ENCODE results near the gene BACH2.
"Not testable (repeated sequence)": the region's sequence is repeated elsewhere in the genome, so short reads cannot be mapped to it uniquely, and the experiment has no call there.

The BACH2 gene

GRCh38 chr6:89894169-89894568 lies 402.5 kb downstream of the BACH2 start, which contains the start of gene GJA10:
Gene GJA10, plus strand, starts transcription at chr6:89894469. Its CDS starts 0 bp downstream, at chr6:89894469.
- no peak for DNase-seq (ENCODE audit: low spot score)

DNA sequence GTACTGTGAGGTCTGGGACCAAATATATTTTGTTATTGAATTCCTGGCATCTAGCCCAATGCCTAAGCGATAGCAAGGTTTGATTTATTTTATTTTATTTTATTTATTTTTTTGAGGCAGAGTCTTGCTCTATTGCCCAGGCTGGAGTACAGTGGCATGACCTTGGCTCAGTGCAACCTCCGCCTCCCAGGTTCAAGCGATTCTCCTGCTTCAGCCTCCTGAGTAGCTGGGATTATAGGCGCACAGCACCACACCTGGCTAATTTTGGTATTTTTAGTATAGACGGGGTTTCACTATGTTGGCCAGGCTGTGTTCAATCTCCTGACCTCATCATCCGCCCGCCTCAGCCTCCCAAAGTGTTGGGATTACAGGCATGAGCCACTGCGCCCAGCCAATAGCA lies 404.1 kb downstream of the BACH2 start:
- DNase-seq (ENCODE audit: low spot score): not testable (repeated sequence)

DNA sequence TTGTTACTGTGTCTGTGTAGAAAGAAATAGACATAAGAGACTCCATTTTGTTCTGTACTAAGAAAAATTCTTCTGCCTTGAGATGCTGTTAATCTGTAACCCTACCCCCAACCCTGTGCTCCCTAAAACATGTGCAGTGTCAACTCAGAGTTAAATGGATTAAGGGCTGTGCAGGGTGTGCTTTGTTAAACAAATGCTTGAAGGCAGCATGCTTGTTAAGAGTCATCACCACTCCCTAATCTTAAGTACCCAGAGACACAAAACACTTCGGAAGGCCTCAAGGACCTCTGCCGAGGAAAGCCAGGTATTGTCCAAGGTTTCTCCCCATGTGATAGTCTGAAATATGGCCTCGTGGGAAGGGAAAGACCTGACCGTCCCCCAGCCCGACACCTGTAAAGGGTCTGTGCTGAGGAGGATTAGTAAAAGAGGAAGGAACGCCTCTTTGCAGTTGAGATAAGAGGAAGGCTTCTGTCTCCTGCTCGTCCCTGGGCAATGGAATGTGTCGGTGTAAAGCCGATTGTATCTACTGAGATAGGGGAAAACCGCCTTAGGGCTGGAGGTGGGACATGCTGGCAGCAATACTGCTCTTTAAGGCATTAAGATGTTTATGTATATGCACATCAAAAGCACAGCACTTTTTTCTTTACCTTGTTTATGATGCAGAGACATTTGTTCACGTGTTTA lies 405.7 kb downstream of the BACH2 start:
- not testable (repeated sequence) for DNase-seq (ENCODE audit: low spot score)

GRCh38 chr6:89888871-89889270 lies 407.8 kb downstream of the BACH2 start:
- peak; percentile 66 for DNase-seq (ENCODE audit: low spot score)

- DNase-seq (ENCODE audit: low spot score): no peak
Observed at GRCh38 chr6:89888138-89888514, 408.5 kb downstream of the BACH2 start.

- DNase-seq (ENCODE audit: low spot score): no peak
Observed at GRCh38 chr6:89887452-89888137, 409.0 kb downstream of the BACH2 start.

DNA sequence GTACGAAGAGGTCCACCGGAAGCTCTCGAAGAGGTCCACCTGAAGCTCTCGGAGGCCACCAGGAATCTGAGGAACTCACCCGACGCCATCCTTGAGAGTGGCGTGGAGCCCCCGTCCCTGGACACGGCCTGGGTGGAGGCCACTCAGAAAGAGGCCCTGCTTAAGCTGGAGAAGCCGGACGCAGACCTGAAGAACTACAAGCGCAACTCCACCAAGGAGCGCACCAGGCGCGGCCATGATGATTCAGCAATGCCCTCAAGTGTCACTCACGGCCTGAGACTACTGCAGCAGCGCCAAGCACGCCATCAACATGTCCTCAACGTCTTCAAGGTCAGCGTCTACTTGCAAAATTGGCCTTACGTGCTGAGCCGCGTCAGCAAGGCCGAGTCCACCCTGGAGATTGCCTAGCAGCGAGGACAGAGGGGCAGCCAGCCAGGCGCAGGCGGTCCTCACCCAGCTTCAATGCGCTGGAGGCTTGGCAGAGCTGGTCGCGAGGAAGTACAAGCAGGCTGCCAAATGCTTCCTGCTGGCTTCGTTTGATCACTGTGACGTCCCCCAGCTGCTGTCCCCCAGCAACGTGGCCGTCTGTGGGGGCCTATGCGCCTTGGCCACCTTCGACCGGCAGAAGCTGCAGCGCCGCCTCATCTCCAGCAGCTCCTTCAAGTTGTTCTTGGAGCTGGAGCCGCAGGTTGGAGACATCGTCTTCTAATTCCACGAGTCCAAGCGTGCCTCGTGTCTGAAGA lies 410.1 kb downstream of the BACH2 start:
- no peak for DNase-seq (ENCODE audit: low spot score)

Measured in activated CD4-positive, alpha-beta T cell treated with anti-CD3 and anti-CD28 coated beads, Interleukin-2, Interleukin-4, amounts not matched to agents 100 ng/mL and 50 ng/mL, durations not matched to agents 16 hours and 8 hours (primary cell).